GM12892 (cell line): ENCODE results near the gene SPAG8.

Experiments used
- POLR2A ChIP-seq: IDR thresholded peaks from 2 replicates; pipeline ENCODE4 v1.6.1; 2011; ENCODE audit warnings: low read depth, low read length, control low read depth
- TAF1 ChIP-seq: IDR thresholded peaks from 2 replicates; pipeline ENCODE4 v1.6.1; 2011; ENCODE audit warnings: low read depth, mild to moderate bottlenecking, control low read depth, low read length, borderline replicate concordance

- TF ChIP-seq POLR2A (no peak), TAF1 (no peak)
Observed at GRCh38 chr9:35769763-35770162, 42.3 kb downstream of the SPAG8 start.
